Activated B cell treated with CpG ODN at 0.5 μM for 24 hours (primary cell): ENCODE measurements around the gene ARHGAP25. TPM values are rescaled to one million over a fixed set of nuclear protein-coding genes. Genes with fewer than 3 reads are reported as not detected.
A peak's percentile ranks its signal among the peaks of the same experiment; 100 is the strongest.

Experiments used
- ATAC-seq: fragments of 200-7000 bp; cut with Tn5 transposase; one replicate; pipeline ENCODE4 v1.10.0; 2021; ENCODE audit warnings: low read depth, mild to moderate bottlenecking, moderate library complexity
- CTCF ChIA-PET: fragments of 350-600 bp; sonication (Branson Sonifier 250); formaldehyde crosslinking; loops from one replicate; lab custom pipeline; 2021; ENCODE audit warnings: antibody characterized with exemption; lab: Charles Lee
- POLR2A ChIA-PET: fragments of 350-600 bp; sonication (Branson Sonifier 250); formaldehyde crosslinking; loops from one replicate; lab custom pipeline; 2021; ENCODE audit warnings: antibody characterized with exemption; lab: Charles Lee
- DNase-seq: peaks from one replicate; pipeline ENCODE4 v3.0.0; 2022
- H3K27ac Mint-ChIP-seq: one replicate; pipeline ENCODE4 v1.8.0; 2020; ENCODE audit warnings: mixed read lengths
- H3K27me3 Mint-ChIP-seq: one replicate; pipeline ENCODE4 v1.8.0; 2021; ENCODE audit warnings: mixed read lengths
- H3K36me3 Mint-ChIP-seq: one replicate; pipeline ENCODE4 v1.8.0; 2021; ENCODE audit warnings: low read depth, mixed read lengths
- H3K4me1 Mint-ChIP-seq: one replicate; pipeline ENCODE4 v1.8.0; 2021; ENCODE audit warnings: mixed read lengths
- H3K4me3 Mint-ChIP-seq: one replicate; pipeline ENCODE4 v1.8.0; 2020; ENCODE audit warnings: mild to moderate bottlenecking, mixed read lengths
- H3K9me3 Mint-ChIP-seq: one replicate; pipeline ENCODE4 v1.8.0; 2020; ENCODE audit warnings: mixed read lengths
- intact Hi-C: fragments of 100-400 bp; cut with micrococcal nuclease; formaldehyde crosslinking; loops from one replicate; pipeline ENCODE4 v1.15.1; 2024
- total RNA-seq: library from RNA; stranded (reverse); gene quantifications from 2 replicates; pipeline ENCODE4 v1.2.3, GENCODE V29; 2022
- TF ChIP-seq, protein P1 (sequence below): fragments of 200-600 bp; IDR thresholded peaks from one replicate; pipeline ENCODE4 v1.8.0; 2022; ENCODE audit warnings: antibody characterized with exemption, mild to moderate bottlenecking

The ARHGAP25 gene
- total RNA-seq, 1 donor from 2014 or later: 336 TPM

DNA sequence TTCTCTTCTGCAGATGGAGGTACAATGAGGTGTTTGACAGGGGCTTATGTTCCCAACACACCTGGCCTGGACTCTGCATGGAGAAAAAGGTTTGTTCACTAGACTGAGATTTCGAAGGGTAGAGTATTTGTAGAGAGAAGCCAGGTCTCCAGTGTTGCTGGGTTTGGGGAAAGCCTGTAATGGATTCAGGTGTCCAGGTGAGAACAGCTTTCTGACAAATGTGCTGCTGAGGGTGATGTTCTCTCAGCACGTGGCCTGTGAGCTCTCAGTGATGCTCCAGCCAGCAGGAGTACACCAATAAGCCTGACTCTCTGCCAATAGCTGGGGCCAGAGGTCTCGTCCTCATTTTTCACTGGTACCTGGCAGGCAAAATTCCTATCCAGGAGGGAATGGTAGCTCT is 43.8 kb upstream of the ARHGAP25 start:
- DNase-seq: no peak
- no peaks in the 10 kb centered on the region for H3K9me3 Mint-ChIP-seq
- peaks cover 40% of the 10 kb centered on the region for H3K4me1 Mint-ChIP-seq
- H3K27me3 Mint-ChIP-seq: no peaks in the 10 kb centered on the region
- POLR2A ChIA-PET: interaction anchor here (1.0 to 1.9 kb wide), 3 partner anchors 31 to 100 kb away, joined by 3 to 6 read pairs (median 5); partner anchors contain the start of gene ARHGAP25
- H3K36me3 Mint-ChIP-seq: no peaks in the 10 kb centered on the region
- ATAC-seq: no peak
- TF ChIP-seq, protein P1, sequence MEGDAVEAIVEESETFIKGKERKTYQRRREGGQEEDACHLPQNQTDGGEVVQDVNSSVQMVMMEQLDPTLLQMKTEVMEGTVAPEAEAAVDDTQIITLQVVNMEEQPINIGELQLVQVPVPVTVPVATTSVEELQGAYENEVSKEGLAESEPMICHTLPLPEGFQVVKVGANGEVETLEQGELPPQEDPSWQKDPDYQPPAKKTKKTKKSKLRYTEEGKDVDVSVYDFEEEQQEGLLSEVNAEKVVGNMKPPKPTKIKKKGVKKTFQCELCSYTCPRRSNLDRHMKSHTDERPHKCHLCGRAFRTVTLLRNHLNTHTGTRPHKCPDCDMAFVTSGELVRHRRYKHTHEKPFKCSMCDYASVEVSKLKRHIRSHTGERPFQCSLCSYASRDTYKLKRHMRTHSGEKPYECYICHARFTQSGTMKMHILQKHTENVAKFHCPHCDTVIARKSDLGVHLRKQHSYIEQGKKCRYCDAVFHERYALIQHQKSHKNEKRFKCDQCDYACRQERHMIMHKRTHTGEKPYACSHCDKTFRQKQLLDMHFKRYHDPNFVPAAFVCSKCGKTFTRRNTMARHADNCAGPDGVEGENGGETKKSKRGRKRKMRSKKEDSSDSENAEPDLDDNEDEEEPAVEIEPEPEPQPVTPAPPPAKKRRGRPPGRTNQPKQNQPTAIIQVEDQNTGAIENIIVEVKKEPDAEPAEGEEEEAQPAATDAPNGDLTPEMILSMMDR: no peak
- CTCF ChIA-PET: interaction anchor here (2.1 to 3.0 kb wide), 2 partner anchors 18 to 227 kb away, joined by 6 to 21 read pairs; no protein-coding TSS in a partner anchor
- intact Hi-C loops: loop anchor here (1.0 kb wide), 3 partner anchors 24 to 224 kb away; partner anchors contain the start of genes APLF and FBXO48
- H3K27ac Mint-ChIP-seq: peak overlapping the region; percentile 91
- H3K4me3 Mint-ChIP-seq: peak overlapping the region; percentile 59

DNA sequence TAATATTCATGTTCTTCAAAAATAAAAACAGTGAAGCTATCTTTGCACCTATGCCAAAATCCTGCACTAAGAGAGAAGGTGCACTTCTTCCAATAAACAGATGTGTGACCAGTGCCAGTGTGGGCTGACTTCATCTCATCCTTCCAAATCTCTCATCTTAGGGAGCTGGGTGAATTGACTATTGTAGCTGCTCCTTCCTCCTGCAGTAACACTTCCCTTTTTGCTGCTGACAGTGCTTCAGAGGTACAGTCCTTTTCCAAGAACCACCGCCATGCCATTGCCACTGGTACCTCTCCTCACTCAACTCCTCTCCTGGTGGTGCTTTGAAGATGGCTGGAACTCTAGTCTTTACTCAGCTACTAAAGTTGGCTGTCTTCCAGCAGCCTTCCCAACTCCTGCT is 42.1 kb upstream of the ARHGAP25 start:
- Mint-ChIP-seq H3K27me3 (no peaks in the 10 kb centered on the region), H3K4me3 (no peak overlapping the region), H3K27ac (no peak overlapping the region), H3K36me3 (no peaks in the 10 kb centered on the region), H3K4me1 (peaks cover 40% of the 10 kb centered on the region), H3K9me3 (no peaks in the 10 kb centered on the region)
- ATAC-seq: no peak
- POLR2A ChIA-PET: interaction anchor here (0.7 kb wide), 1 partner anchor 630 kb away, joined by 3 read pairs; the partner anchor contains the start of gene C1D
- intact Hi-C loops: no loop called here
- TF ChIP-seq, protein P1: no peak
- DNase-seq: no peak
- CTCF ChIA-PET: interaction anchor here (0.9 to 1.2 kb wide), 2 partner anchors 17 to 233 kb away, joined by 3 to 5 read pairs; no protein-coding TSS in a partner anchor

DNA sequence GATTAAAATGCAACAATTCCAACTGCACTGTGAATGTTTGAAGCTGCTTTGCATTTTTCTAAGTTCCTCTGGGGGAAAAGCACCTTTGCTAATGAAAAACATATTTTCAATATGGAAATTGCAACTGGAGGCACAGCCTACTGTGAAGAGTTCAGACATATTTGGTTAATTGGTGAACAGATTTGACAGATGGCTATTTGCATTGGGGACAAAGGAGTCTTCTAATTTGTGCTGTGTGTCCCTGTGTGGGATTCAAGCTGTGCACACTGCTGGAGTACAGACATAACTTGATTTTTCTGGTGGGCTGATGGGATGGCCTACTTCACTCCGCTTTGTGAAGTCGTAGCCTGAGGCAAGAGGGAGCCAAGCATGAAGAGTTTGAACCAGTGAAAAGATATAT is 40.7 kb upstream of the ARHGAP25 start:
- no peak overlapping the region for H3K4me3 Mint-ChIP-seq
- ChIA-PET CTCF (no interaction called here), POLR2A (no interaction called here)
- intact Hi-C loops: no loop called here
- peaks cover 37% of the 10 kb centered on the region for H3K4me1 Mint-ChIP-seq
- ATAC-seq (no peak), DNase-seq (no peak)
- TF ChIP-seq, protein P1: no peak
- H3K36me3 Mint-ChIP-seq: no peaks in the 10 kb centered on the region
- H3K27me3 Mint-ChIP-seq: no peaks in the 10 kb centered on the region
- H3K27ac Mint-ChIP-seq: no peak overlapping the region
- no peaks in the 10 kb centered on the region for H3K9me3 Mint-ChIP-seq

DNA sequence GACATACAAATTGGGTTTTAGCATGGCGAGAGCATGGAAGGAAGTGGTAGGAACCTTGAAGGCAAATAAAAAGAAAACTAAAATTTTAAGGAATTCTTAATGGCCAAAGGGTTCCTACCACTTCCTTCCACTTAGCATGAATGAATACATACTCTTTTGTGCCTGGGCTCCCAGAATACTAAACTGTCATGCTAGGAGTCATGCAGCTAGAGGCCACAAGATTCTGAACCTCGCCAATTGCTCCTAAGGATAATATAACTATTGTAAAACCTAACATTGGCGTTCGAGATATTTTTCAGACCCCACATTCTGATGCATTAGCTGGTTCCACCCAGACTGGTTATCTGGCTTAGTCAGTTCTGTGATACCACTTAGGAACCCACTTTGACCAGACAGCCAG is 38.6 kb upstream of the ARHGAP25 start:
- TF ChIP-seq, protein P1: no peak
- H3K9me3 Mint-ChIP-seq: no peaks in the 10 kb centered on the region
- no peak overlapping the region for H3K4me3 Mint-ChIP-seq
- intact Hi-C loops: no loop called here
- DNase-seq (no peak), ATAC-seq (no peak)
- H3K36me3 Mint-ChIP-seq: no peaks in the 10 kb centered on the region
- POLR2A ChIA-PET: no interaction called here
- CTCF ChIA-PET: interaction anchor here (1.5 kb wide), 1 partner anchor 13 kb away, joined by 7 read pairs; no protein-coding TSS in a partner anchor
- H3K4me1 Mint-ChIP-seq: peaks cover 17% of the 10 kb centered on the region
- H3K27me3 Mint-ChIP-seq: no peaks in the 10 kb centered on the region
- no peak overlapping the region for H3K27ac Mint-ChIP-seq

DNA sequence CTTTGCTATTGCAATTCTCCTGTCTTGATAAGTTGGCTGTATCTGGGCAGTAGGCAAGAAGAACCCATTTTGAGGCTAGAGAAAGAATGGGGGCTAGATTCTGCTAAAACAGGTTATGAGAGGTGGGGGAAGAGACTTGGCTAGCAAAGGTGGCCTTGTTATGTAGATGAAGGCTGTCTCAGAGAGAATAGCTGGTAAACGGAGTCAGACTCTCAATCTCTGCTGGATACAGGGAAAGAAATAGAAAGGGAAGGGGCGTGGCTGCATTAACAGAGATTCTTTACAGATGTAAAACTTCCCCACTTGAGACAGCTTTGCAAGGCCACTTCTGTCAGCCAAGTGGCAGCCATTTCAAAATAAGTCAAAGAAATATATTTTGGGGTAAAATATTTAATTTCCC is 38.1 kb upstream of the ARHGAP25 start:
- peaks cover 12% of the 10 kb centered on the region for H3K4me1 Mint-ChIP-seq
- CTCF ChIA-PET: interaction anchor here (1.5 kb wide), 1 partner anchor 13 kb away, joined by 7 read pairs; no protein-coding TSS in a partner anchor
- POLR2A ChIA-PET: no interaction called here
- no peaks in the 10 kb centered on the region for H3K36me3 Mint-ChIP-seq
- intact Hi-C loops: no loop called here
- no peak for DNase-seq
- no peak overlapping the region for H3K4me3 Mint-ChIP-seq
- TF ChIP-seq, protein P1: no peak
- no peaks in the 10 kb centered on the region for H3K27me3 Mint-ChIP-seq
- no peak overlapping the region for H3K27ac Mint-ChIP-seq
- ATAC-seq: no peak
- H3K9me3 Mint-ChIP-seq: no peaks in the 10 kb centered on the region
